ENCODE measurements around the gene NCAM2.

NCAM2 gene

GRCh38 chr21:21175798-21176334, 177.7 kb downstream of the NCAM2 start:
- no peak for DNase-seq (ENCODE audit: low spot score)

GRCh38 chr21:21177353-21177986, 179.3 kb downstream of the NCAM2 start:
- no peak for DNase-seq (ENCODE audit: low spot score)

GRCh38 chr21:21179619-21180298, 181.6 kb downstream of the NCAM2 start:
- no peak for DNase-seq (ENCODE audit: low spot score)

- no peak for DNase-seq (ENCODE audit: low spot score)
Measured at GRCh38 chr21:21182401-21183010, 184.3 kb downstream of the NCAM2 start.

- no peak for DNase-seq (ENCODE audit: low spot score)
Measured at GRCh38 chr21:21183092-21183491, 184.9 kb downstream of the NCAM2 start.

GRCh38 chr21:21184771-21185528, 186.7 kb downstream of the NCAM2 start:
- DNase-seq (ENCODE audit: low spot score), result no peak

- no peak for DNase-seq (ENCODE audit: low spot score)
Measured at GRCh38 chr21:21187579-21187978, 189.4 kb downstream of the NCAM2 start.

GRCh38 chr21:21188513-21189195, 190.4 kb downstream of the NCAM2 start:
- DNase-seq (ENCODE audit: low spot score), result no peak

- no peak for DNase-seq (ENCODE audit: low spot score)
Measured at GRCh38 chr21:21195417-21195943, 197.3 kb downstream of the NCAM2 start.

- peak; percentile 11 for DNase-seq (ENCODE audit: low spot score)
Measured at GRCh38 chr21:21196087-21196486, 197.9 kb downstream of the NCAM2 start.

GRCh38 chr21:21196848-21197247, 198.6 kb downstream of the NCAM2 start:
- DNase-seq (ENCODE audit: low spot score), result no peak

- DNase-seq (ENCODE audit: low spot score), result no peak
Measured at GRCh38 chr21:21199342-21200102, 201.3 kb downstream of the NCAM2 start.

GRCh38 chr21:21200103-21200938, 202.1 kb downstream of the NCAM2 start:
- peak; percentile 77 for DNase-seq (ENCODE audit: low spot score)

GRCh38 chr21:21200939-21201615, 202.9 kb downstream of the NCAM2 start:
- no peak for DNase-seq (ENCODE audit: low spot score)

- no peak for DNase-seq (ENCODE audit: low spot score)
Measured at GRCh38 chr21:21203822-21204339, 205.7 kb downstream of the NCAM2 start.

GRCh38 chr21:21204366-21204996, 206.3 kb downstream of the NCAM2 start:
- DNase-seq (ENCODE audit: low spot score), result no peak

- DNase-seq (ENCODE audit: low spot score), result no peak
Measured at GRCh38 chr21:21205604-21206003, 207.4 kb downstream of the NCAM2 start.

- DNase-seq (ENCODE audit: low spot score), result no peak
Measured at GRCh38 chr21:21210552-21210951, 212.3 kb downstream of the NCAM2 start.

GRCh38 chr21:21213297-21213696, 215.1 kb downstream of the NCAM2 start:
- DNase-seq (ENCODE audit: low spot score), result no peak
